ENCODE data around the gene OGA.

Gene OGA

GRCh38 chr10:101766306-101766705 lies 51.9 kb downstream of the OGA start:
- in situ Hi-C loops (cut with MboI; ENCODE audit: low sequenced_read_pairs) = no loop called here

GRCh38 chr10:101763141-101763846 lies 55.0 kb downstream of the OGA start:
- in situ Hi-C loops (cut with MboI; ENCODE audit: low sequenced_read_pairs) = no loop called here

- in situ Hi-C loops (cut with MboI; ENCODE audit: low sequenced_read_pairs) = no loop called here
These were observed 55.5 kb downstream of the OGA start for GRCh38 chr10:101762736-101763135.

- in situ Hi-C loops (cut with MboI; ENCODE audit: low sequenced_read_pairs) = no loop called here
These were observed 57.0 kb downstream of the OGA start for GRCh38 chr10:101761226-101761625.

GRCh38 chr10:101760510-101760909 lies 57.7 kb downstream of the OGA start:
- in situ Hi-C loops (cut with MboI; ENCODE audit: low sequenced_read_pairs) = no loop called here

- in situ Hi-C loops (cut with MboI; ENCODE audit: low sequenced_read_pairs) = no loop called here
These were observed 58.7 kb downstream of the OGA start for GRCh38 chr10:101759309-101760247.

GRCh38 chr10:101758858-101759257 lies 59.4 kb downstream of the OGA start:
- in situ Hi-C loops (cut with MboI; ENCODE audit: low sequenced_read_pairs) = no loop called here

- in situ Hi-C loops (cut with MboI; ENCODE audit: low sequenced_read_pairs) = no loop called here
These were observed 66.0 kb downstream of the OGA start for GRCh38 chr10:101752241-101752640.

GRCh38 chr10:101749047-101750016 lies 68.9 kb downstream of the OGA start:
- in situ Hi-C loops (cut with MboI; ENCODE audit: low sequenced_read_pairs) = no loop called here

- in situ Hi-C loops (cut with MboI; ENCODE audit: low sequenced_read_pairs) = no loop called here
These were observed 69.7 kb downstream of the OGA start for GRCh38 chr10:101748496-101748895.

- in situ Hi-C loops (cut with MboI; ENCODE audit: low sequenced_read_pairs) = no loop called here
These were observed 73.1 kb downstream of the OGA start for GRCh38 chr10:101745074-101745696.

GRCh38 chr10:101744267-101744666 lies 74.0 kb downstream of the OGA start:
- in situ Hi-C loops (cut with MboI; ENCODE audit: low sequenced_read_pairs) = no loop called here

- in situ Hi-C loops (cut with MboI; ENCODE audit: low sequenced_read_pairs) = no loop called here
These were observed 76.3 kb downstream of the OGA start for GRCh38 chr10:101741938-101742337.

- in situ Hi-C loops (cut with MboI; ENCODE audit: low sequenced_read_pairs) = no loop called here
These were observed 81.6 kb downstream of the OGA start for GRCh38 chr10:101736666-101737065.

Data from HL-60/S4 (cell line).